ENCODE results near the gene LSMEM2. TPM values are rescaled to one million over a fixed set of nuclear protein-coding genes. Genes with fewer than 3 reads are reported as not detected.
"Not testable (repeated sequence)": the region's sequence is repeated elsewhere in the genome, so short reads cannot be mapped to it uniquely, and the experiment has no call there.

The LSMEM2 gene
- polyA plus RNA-seq, 6 donors from 2014 or later, result 0.19 TPM; not detected in 5

DNA sequence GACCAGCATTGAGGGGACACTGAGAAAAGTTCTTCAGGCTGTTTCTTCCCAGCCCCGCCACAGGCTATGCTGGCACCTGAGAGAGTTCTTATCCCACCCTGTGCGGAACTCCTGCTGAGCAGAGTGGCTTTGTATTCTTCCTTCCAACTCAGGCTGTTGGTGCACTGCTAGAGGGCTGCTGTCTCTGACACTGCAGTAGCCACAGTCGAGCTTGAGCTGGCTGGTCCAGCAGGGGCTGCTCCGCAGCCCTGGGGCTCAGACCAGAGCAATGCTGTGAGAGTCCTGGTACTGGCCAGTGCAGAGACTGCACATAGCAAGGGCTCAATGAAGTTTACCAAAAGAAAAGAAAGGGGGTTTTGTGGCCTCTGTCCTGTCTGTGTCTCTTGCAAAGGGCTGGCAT, 39.2 kb upstream of the LSMEM2 start:
- Mint-ChIP-seq H3K36me3 (peaks cover 0 to 11% of the 10 kb centered on the region in 2 donors), H3K9me3 (no peaks in the 10 kb centered on the region), H3K4me1 (peaks cover 63 to 89% (median 84%) of the 10 kb centered on the region in 3 donors), H3K27ac (peak overlapping the region in 4 of 6 donors; percentile 82 to 97 (median 91)), H3K27me3 (no peaks in the 10 kb centered on the region), H3K4me3 (peak overlapping the region; percentile 59 to 100 (median 91))
- DNase-seq, result no peak
- no peak for ATAC-seq (ENCODE audit: low read depth in 2 of 2)

DNA sequence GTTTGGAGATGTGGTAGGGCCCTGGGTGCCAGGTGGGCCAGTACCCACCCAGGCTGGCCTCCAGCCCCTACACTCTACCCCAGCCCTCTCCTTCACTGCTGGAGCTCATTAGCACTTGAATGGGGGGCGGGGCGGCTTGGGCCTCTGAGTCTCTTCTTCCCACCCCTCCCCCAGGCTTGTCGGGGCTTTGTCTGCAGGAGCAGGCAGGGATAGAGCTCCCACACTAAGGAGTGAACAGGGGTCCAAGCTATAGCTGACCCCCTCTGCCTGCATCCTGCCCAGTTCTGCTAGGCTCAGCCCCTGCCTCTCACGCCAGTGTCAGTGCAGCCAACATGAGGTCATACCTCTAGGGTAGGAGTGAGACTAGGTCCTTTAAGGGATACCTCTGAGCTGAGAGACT, 37.7 kb upstream of the LSMEM2 start:
- Mint-ChIP-seq H3K27ac (peak overlapping the region in 5 of 6 donors; percentile 60 to 95 (median 91)), H3K27me3 (no peaks in the 10 kb centered on the region), H3K4me3 (peak overlapping the region; percentile 68 to 89 (median 82)), H3K36me3 (peaks cover 0 to 11% of the 10 kb centered on the region in 2 donors), H3K4me1 (peaks cover 65 to 92% (median 91%) of the 10 kb centered on the region in 3 donors), H3K9me3 (no peaks in the 10 kb centered on the region)
- ATAC-seq (ENCODE audit: low read depth in 2 of 2) (no peak), DNase-seq (no peak)

DNA sequence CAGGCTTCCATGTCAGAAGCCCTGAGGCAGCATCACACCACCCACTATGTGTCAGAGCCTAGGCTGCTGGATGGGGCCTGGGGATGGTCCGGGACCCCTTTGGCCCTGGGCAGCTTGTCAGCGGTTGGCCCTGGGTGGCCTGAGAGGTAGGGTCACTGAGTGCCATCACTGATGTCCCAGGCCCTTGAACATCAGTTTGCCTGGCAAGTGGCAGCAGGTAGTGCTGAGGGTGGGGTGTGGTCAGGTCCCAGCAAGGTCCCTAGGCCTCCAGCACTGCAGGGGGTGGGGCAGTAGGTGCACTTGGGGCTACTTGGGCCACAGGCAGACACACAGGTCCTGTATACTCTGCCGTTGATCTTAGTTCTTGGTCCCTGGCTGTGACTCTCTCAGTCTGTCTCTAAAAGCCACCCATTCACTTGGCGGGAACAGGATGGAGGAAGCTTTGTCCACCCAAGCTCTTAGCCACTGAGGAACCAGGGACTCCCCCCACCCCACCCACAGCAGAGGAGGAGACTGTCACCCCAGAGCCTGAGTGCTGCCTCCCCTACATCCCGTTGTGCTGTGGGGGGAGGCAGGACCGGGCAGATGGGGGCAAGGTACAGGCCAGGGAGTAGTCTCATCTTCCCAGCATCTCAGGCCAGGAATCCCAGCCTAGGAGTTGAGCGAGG, 37.0 kb upstream of the LSMEM2 start:
- H3K4me3 Mint-ChIP-seq, result peak overlapping the region; percentile 77 to 89 (median 85)
- DNase-seq (no peak), ATAC-seq (ENCODE audit: low read depth in 2 of 2) (no peak)
- H3K27me3 Mint-ChIP-seq, result no peaks in the 10 kb centered on the region
- peaks cover 0 to 8% of the 10 kb centered on the region in 2 donors for H3K36me3 Mint-ChIP-seq
- H3K9me3 Mint-ChIP-seq, result no peaks in the 10 kb centered on the region
- H3K4me1 Mint-ChIP-seq, result peaks cover 70 to 97% (median 97%) of the 10 kb centered on the region in 3 donors
- peak overlapping the region in 4 of 6 donors; percentile 81 to 95 (median 92) for H3K27ac Mint-ChIP-seq

DNA sequence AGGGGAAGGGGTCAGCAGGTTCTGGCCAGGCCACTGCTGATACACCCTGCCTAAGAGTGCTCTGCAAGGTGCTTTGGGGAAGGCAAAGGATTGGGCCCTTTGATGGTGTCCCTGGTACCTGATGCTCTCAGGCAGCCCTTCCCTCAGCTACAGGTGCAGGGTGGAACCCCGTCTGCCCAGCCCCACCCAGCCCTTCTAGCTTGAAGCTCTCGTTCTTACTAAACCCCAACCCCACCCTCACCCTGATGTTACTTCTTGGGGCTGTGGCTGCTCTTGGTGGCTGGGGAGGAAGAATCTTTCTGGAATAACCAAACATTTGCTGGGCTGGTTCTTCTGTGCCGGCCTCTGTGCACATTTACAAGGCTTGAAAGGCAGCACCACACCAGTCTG, 36.5 kb upstream of the LSMEM2 start:
- DNase-seq, result no peak
- peak overlapping the region; percentile 33 to 97 (median 91) for H3K27ac Mint-ChIP-seq
- peaks cover 70 to 98% (median 98%) of the 10 kb centered on the region in 3 donors for H3K4me1 Mint-ChIP-seq
- no peaks in the 10 kb centered on the region for H3K27me3 Mint-ChIP-seq
- peaks cover 0 to 3% of the 10 kb centered on the region in 2 donors for H3K36me3 Mint-ChIP-seq
- peak overlapping the region; percentile 77 to 89 (median 86) for H3K4me3 Mint-ChIP-seq
- no peaks in the 10 kb centered on the region for H3K9me3 Mint-ChIP-seq
- no peak for ATAC-seq (ENCODE audit: low read depth in 2 of 2)

DNA sequence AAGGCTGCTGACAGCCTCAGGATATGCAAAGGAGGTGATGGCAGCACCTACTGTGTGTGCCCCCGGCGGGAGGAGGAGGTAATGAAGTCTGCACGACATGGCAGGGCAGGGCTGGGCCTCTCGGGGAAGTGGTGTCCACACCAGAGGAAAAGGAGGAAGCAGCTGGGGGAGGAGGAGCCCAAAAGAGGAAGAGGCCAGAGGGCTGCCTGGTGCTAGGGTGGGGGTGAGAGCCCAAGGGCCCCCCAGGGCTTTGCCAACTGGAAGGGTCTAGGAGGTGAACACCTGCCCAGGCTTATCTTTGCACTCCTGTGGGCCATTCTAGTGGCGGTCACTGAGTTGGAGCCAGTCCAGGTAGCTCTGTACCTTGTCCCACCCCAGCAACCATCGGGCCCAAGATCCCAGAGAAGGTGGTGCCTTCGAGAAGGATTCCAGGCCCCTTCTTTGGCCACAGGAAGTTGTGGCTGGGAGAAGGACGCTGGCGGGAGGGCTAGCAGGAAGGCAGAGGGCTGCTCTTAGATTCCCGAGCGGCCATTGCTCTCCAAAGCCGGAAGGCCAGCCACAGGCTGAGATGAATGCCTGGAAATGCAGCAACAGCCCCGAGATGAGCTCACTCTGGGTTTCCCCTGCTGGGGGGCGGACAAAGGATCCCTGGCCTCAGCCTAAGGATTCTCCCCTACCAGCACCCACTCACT, 35.9 kb upstream of the LSMEM2 start:
- ATAC-seq (ENCODE audit: low read depth in 2 of 2) (peak; percentile 67 to 69), DNase-seq (peak; percentile 80)
- H3K27me3 Mint-ChIP-seq, result no peaks in the 10 kb centered on the region
- H3K4me3 Mint-ChIP-seq, result peak overlapping the region; percentile 77 to 89 (median 86)
- no peaks in the 10 kb centered on the region for H3K9me3 Mint-ChIP-seq
- H3K36me3 Mint-ChIP-seq, result no peaks in the 10 kb centered on the region
- H3K4me1 Mint-ChIP-seq, result peaks cover 69 to 96% (median 96%) of the 10 kb centered on the region in 3 donors
- peak overlapping the region; percentile 33 to 97 (median 91) for H3K27ac Mint-ChIP-seq

DNA sequence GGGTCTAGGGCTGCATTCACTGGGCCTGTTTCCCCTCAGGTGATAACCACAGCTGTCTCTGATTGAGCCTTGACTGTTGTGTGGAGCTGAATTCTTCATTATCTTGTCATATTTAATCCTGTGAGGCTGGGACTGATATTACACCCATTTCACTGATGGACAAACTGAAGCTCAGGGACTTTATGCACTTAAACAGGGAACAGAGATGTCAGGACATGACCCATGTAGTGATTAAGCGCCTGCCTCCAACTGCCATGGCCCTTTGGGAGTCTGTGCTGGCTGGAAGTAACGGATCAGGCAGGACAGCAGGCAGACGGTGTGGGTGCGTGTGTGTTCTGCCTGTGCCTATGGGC, 35.4 kb upstream of the LSMEM2 start:
- H3K4me3 Mint-ChIP-seq, result peak overlapping the region; percentile 37 to 88 (median 72)
- H3K36me3 Mint-ChIP-seq, result no peaks in the 10 kb centered on the region
- DNase-seq, result no peak
- H3K27ac Mint-ChIP-seq, result peak overlapping the region in 5 of 6 donors; percentile 33 to 97 (median 79)
- H3K27me3 Mint-ChIP-seq, result no peaks in the 10 kb centered on the region
- H3K4me1 Mint-ChIP-seq, result peaks cover 68 to 95% (median 95%) of the 10 kb centered on the region in 3 donors
- no peaks in the 10 kb centered on the region for H3K9me3 Mint-ChIP-seq
- no peak for ATAC-seq (ENCODE audit: low read depth in 2 of 2)

DNA sequence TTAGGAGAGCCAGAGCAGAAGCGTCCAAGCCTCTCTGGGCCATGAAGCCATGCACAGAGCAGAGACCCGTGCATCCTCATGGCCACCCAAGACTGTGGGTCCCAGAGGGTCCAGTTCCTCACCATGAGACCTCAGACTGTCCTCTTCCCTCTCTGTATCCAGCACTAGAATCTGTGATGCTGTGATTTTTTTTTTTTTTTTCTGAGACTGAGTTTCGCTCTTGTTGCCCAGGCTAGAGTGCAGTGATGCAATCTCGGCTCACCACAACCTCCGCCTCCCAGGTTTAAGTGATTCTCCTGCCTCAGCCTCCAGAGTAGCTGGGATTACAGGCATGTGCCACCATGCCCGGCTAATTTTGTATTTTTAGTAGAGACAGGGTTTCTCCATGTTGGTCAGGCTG, 34.1 kb upstream of the LSMEM2 start:
- Mint-ChIP-seq H3K4me1 (peaks cover 58 to 95% (median 93%) of the 10 kb centered on the region in 3 donors), H3K4me3 (peak overlapping the region in 6 of 8 donors; percentile 41 to 85 (median 60)), H3K27ac (peak overlapping the region in 5 of 6 donors; percentile 44 to 97 (median 76))
- H3K27me3 Mint-ChIP-seq; H3K36me3 Mint-ChIP-seq; DNase-seq; ATAC-seq (ENCODE audit: low read depth in 2 of 2); H3K9me3 Mint-ChIP-seq: not testable (repeated sequence)

DNA sequence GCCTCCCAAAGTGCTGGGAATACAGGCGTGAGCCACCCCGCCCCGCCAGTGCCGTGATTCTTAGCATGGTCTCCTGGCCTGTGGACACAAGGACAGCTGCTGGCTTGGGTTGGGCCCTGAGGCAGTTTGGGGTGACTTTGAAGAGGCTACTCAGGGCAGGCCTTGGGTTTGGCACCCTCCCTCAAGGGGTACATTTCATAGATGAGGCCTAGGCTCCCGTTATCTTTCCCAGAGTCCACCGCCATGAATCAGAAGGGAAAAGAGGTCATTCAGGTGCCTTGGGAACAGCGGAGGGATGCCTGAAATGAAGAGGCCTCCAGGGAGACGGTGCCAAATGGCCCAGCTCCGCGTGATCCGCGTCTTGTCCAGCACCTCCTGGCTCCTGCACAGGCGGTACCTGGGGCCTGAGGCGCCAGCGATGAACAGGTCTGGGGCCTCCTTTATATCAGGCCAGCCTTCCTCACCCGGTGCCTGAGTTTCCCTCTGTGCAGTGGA, 33.6 kb upstream of the LSMEM2 start:
- DNase-seq (no peak), ATAC-seq (ENCODE audit: low read depth in 2 of 2) (no peak)
- H3K27me3 Mint-ChIP-seq, result no peaks in the 10 kb centered on the region
- no peaks in the 10 kb centered on the region for H3K36me3 Mint-ChIP-seq
- peaks cover 58 to 94% (median 93%) of the 10 kb centered on the region in 3 donors for H3K4me1 Mint-ChIP-seq
- H3K27ac Mint-ChIP-seq, result peak overlapping the region in 5 of 6 donors; percentile 52 to 97 (median 83)
- no peaks in the 10 kb centered on the region for H3K9me3 Mint-ChIP-seq
- peak overlapping the region in 7 of 8 donors; percentile 41 to 85 (median 76) for H3K4me3 Mint-ChIP-seq

DNA sequence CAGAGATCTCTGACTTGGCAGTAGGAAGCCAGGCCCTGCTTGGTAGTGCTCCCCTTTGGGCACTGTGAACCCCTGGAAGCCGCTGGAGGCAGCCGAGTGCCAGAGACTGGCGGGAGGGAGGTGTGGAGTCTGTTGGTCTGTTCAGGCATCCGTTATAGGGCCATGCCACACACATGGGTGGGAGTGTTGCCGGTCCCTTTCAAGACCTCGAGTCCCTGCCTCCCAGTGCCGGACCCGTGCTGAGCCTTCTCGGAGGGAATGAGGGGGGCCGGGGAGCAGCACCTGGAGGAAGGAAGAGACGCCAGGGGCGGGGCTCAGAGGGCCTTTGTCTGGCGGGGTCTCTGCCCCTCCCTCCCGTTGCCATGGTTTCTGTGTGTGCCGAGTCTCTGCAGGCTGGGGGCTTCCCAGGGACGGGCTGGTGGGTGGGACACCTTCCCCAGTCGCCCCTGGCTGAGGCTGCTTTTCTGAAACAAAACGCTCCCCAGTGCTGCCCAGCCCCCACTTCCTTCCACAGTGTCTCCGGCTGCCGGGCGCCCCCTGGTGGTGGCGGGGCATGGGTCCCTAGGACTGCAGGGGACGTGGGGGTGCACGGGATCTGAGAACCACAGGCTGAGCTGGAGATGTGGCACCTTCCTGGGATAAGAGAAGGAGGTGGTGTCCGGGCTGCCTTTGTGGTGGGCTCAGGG, 32.9 kb upstream of the LSMEM2 start:
- H3K9me3 Mint-ChIP-seq, result no peaks in the 10 kb centered on the region
- H3K27ac Mint-ChIP-seq, result peak overlapping the region; percentile 58 to 93 (median 86)
- H3K36me3 Mint-ChIP-seq, result no peaks in the 10 kb centered on the region
- no peaks in the 10 kb centered on the region for H3K27me3 Mint-ChIP-seq
- DNase-seq (peak; percentile 92), ATAC-seq (ENCODE audit: low read depth in 2 of 2) (peak; percentile 74 to 75)
- H3K4me1 Mint-ChIP-seq, result peaks cover 61 to 94% (median 93%) of the 10 kb centered on the region in 3 donors
- peak overlapping the region; percentile 66 to 90 (median 80) for H3K4me3 Mint-ChIP-seq

DNA sequence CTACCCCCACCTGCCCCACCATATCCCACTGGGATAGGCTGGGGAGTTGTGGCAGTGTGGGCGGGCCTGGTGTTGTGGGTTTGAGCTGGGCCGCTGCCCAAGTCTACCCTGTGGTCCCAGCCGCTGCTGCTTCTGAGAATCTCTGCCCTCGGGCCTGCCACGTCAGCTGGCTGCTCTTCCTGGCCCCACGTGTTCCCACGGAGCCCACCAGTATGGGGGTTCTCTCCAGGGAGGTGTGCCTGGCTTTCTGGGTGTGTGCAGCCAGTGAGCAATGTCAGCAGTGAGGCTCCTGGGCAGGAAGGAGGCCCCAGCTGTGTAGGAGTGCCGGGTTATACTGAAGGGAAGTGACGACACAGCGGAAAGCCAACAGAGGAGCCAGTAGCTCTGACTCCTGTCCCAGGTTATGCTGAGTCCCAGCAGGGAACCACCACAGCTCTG, 32.4 kb upstream of the LSMEM2 start:
- H3K9me3 Mint-ChIP-seq, result no peaks in the 10 kb centered on the region
- no peaks in the 10 kb centered on the region for H3K36me3 Mint-ChIP-seq
- no peaks in the 10 kb centered on the region for H3K27me3 Mint-ChIP-seq
- peak overlapping the region; percentile 54 to 93 (median 86) for H3K27ac Mint-ChIP-seq
- H3K4me3 Mint-ChIP-seq, result peak overlapping the region; percentile 66 to 90 (median 80)
- H3K4me1 Mint-ChIP-seq, result peaks cover 58 to 94% (median 93%) of the 10 kb centered on the region in 3 donors
- DNase-seq (peak; percentile 38), ATAC-seq (ENCODE audit: low read depth in 2 of 2) (peak; percentile 40 to 41)

DNA sequence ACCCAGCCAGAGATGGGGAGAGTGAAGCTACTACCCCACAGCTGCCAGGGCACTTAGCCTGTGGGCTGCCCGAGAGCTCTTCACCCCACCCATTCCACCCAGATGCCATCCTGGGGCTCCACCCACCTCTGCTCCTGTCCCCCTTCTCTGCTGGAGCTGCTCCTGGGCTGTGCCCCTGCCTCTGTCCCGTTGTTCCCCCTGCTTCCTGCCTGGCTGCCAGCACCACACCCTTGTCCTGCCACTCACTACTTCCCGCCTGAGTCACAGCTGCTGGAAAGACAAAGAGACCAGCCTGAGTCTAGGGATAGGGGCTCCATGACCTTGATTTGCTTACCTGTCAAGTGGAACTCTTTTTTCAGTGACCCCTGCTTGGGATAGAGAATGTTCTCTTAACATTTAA, 30.5 kb upstream of the LSMEM2 start:
- peaks cover 45 to 79% (median 78%) of the 10 kb centered on the region in 3 donors for H3K4me1 Mint-ChIP-seq
- H3K27ac Mint-ChIP-seq, result peak overlapping the region in 4 of 6 donors; percentile 32 to 39 (median 36)
- peak overlapping the region in 2 of 8 donors; percentile 17 to 44 for H3K4me3 Mint-ChIP-seq
- H3K9me3 Mint-ChIP-seq, result no peaks in the 10 kb centered on the region
- DNase-seq, result no peak
- H3K27me3 Mint-ChIP-seq, result no peaks in the 10 kb centered on the region
- H3K36me3 Mint-ChIP-seq, result no peaks in the 10 kb centered on the region
- ATAC-seq (ENCODE audit: low read depth in 2 of 2), result no peak

DNA sequence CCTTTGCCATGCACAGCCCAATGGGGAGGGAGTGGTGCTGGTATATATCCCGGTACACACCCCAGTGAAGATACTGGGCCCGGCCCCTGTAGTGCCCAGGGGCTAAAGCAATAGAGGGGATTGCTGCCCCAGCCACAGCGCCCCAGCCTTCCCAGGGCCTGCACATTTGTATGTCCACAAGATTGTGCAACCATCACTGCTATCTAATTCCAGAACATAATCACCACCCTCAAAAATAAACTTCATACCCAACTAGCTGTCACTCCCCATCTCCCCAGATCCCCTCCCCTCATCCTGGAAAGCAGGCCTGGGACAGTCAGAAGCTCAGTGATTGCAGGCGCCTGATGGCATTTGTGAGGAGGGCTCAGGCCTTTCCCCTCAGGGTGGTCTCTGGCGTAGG, 29.4 kb upstream of the LSMEM2 start:
- Mint-ChIP-seq H3K27me3 (no peaks in the 10 kb centered on the region), H3K36me3 (no peaks in the 10 kb centered on the region), H3K9me3 (no peaks in the 10 kb centered on the region), H3K4me1 (peaks cover 36 to 75% (median 74%) of the 10 kb centered on the region in 3 donors), H3K4me3 (no peak overlapping the region), H3K27ac (no peak overlapping the region)
- ATAC-seq (ENCODE audit: low read depth in 2 of 2), result no peak
- DNase-seq, result no peak

DNA sequence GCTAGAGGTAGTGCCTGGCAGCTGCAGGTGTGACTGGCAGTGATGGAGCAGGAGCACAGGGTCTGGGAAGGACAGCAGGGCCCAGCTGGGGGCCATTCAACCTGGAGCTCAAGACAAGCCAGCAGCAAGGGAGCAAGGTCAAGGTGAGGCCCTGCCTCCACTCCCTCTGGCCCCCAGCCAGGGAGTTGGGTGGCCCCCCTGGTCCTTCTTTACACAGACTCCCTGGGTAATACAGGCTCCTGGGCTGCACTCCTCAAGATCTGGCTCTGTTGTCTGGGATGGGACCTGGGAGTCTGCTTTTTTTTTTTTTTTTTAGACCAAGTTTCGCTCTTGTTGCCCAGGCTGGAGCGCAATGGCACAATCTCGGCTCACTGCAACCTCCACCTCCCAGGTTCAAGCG, 28.4 kb upstream of the LSMEM2 start:
- no peaks in the 10 kb centered on the region for H3K9me3 Mint-ChIP-seq
- no peaks in the 10 kb centered on the region for H3K36me3 Mint-ChIP-seq
- H3K4me1 Mint-ChIP-seq, result peaks cover 30 to 65% (median 64%) of the 10 kb centered on the region in 3 donors
- peak overlapping the region in 1 of 8 donors; percentile 64 for H3K4me3 Mint-ChIP-seq
- H3K27ac Mint-ChIP-seq, result peak overlapping the region in 3 of 6 donors; percentile 41 to 86 (median 85)
- DNase-seq, result no peak
- no peak for ATAC-seq (ENCODE audit: low read depth in 2 of 2)
- no peaks in the 10 kb centered on the region for H3K27me3 Mint-ChIP-seq

Data from naive B cell (primary cell).